HK-2 (cell line): ENCODE results near the gene RNASE8.
"Not testable (repeated sequence)": the region's sequence is repeated elsewhere in the genome, so short reads cannot be mapped to it uniquely, and the experiment has no call there.

ENCODE experiments used
- DNase-seq: peaks from one replicate; pipeline ENCODE4 v3.0.0-alpha.2; 2018; ENCODE audit not compliant: unreplicated experiment

The RNASE8 gene

GRCh38 chr14:21057803-21058675 is at the start of gene RNASE8:
Gene RNASE8, plus strand, starts transcription at chr14:21057822. Its CDS starts 71 bp downstream, at chr14:21057893.
- no peak for DNase-seq

- not testable (repeated sequence) for DNase-seq
Observed at GRCh38 chr14:21009721-21010120, 47.9 kb upstream of the RNASE8 start.

- no peak for DNase-seq
Observed at GRCh38 chr14:21011136-21011535, 46.5 kb upstream of the RNASE8 start.

- DNase-seq = peak; percentile 78
Observed at GRCh38 chr14:21014761-21015190, 42.8 kb upstream of the RNASE8 start.

- no peak for DNase-seq
Observed at GRCh38 chr14:21015312-21015711, 42.3 kb upstream of the RNASE8 start.

GRCh38 chr14:21016413-21017190 is 41.0 kb upstream of the RNASE8 start:
- DNase-seq = no peak

- no peak for DNase-seq
Observed at GRCh38 chr14:21017528-21018245, 39.9 kb upstream of the RNASE8 start.

GRCh38 chr14:21018286-21018685 is 39.3 kb upstream of the RNASE8 start:
- no peak for DNase-seq

- DNase-seq = no peak
Observed at GRCh38 chr14:21018781-21019180, 38.8 kb upstream of the RNASE8 start.

- no peak for DNase-seq
Observed at GRCh38 chr14:21019366-21019765, 38.3 kb upstream of the RNASE8 start.

GRCh38 chr14:21020977-21021545 is 36.6 kb upstream of the RNASE8 start:
- no peak for DNase-seq

- no peak for DNase-seq
Observed at GRCh38 chr14:21022686-21023085, 34.9 kb upstream of the RNASE8 start.

GRCh38 chr14:21023174-21023573 is 34.4 kb upstream of the RNASE8 start:
- DNase-seq = no peak

GRCh38 chr14:21023817-21024584 is 33.6 kb upstream of the RNASE8 start:
- no peak for DNase-seq

GRCh38 chr14:21024585-21025370 is 32.8 kb upstream of the RNASE8 start, which contains the start of gene NDRG2:
Gene NDRG2, minus strand, starts transcription at chr14:21025061. Its CDS starts 1,746 bp downstream, at chr14:21023315.
- DNase-seq = peak; percentile 51

GRCh38 chr14:21025371-21026273 is 32.0 kb upstream of the RNASE8 start:
- no peak for DNase-seq

GRCh38 chr14:21026274-21026987 is 31.2 kb upstream of the RNASE8 start:
- no peak for DNase-seq

GRCh38 chr14:21026988-21027315 is 30.7 kb upstream of the RNASE8 start:
- no peak for DNase-seq
